Peyer's patch (tissue), 4 donors: Measurements from ENCODE around the gene CPXM1.

Source experiments
- POLR2A ChIP-seq, 2 donors: fragments of 450-650 bp; IDR thresholded peaks; one replicate each; pipeline ENCODE4 v1.5.1; 2017; ENCODE audit warnings: antibody characterized with exemption in 2 of 2, mild to moderate bottlenecking in 2 of 2, moderate library complexity in 2 of 2
- TF ChIP-seq, protein P1 (sequence below), 6 experiments: fragments of 450-650 bp in 4 of 6; fragments of 200-600 bp in 2 of 6; sonication (generic) in 1 of 6; IDR thresholded peaks; one replicate each; pipeline ENCODE4 v1.5.1; 2017 to 2019; ENCODE audit warnings: antibody characterized with exemption in 6 of 6, mild to moderate bottlenecking in 3 of 6, moderate library complexity in 1 of 6

DNA sequence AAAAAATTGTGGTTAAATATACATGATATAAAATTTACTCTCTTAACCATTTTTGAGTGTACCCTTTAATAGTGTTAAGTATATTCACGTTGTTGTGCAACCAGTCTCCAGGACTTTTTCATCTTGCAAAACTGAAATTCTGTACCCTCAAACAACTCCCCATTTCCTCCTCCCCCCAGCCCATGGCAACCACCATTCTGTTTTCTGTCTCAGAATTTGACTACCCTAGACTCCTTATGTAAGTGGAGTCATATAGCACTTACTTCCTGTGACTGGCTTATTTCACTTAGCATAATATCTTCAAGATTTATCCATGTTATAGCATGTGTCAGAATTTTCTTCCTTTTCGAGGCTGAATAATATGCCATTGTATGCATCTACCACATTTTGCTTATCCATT, 45.2 kb upstream of the CPXM1 start:
- TF ChIP-seq POLR2A (IDR thresholded peaks at IDR 0.05) = no peak
- TF ChIP-seq, protein P1, sequence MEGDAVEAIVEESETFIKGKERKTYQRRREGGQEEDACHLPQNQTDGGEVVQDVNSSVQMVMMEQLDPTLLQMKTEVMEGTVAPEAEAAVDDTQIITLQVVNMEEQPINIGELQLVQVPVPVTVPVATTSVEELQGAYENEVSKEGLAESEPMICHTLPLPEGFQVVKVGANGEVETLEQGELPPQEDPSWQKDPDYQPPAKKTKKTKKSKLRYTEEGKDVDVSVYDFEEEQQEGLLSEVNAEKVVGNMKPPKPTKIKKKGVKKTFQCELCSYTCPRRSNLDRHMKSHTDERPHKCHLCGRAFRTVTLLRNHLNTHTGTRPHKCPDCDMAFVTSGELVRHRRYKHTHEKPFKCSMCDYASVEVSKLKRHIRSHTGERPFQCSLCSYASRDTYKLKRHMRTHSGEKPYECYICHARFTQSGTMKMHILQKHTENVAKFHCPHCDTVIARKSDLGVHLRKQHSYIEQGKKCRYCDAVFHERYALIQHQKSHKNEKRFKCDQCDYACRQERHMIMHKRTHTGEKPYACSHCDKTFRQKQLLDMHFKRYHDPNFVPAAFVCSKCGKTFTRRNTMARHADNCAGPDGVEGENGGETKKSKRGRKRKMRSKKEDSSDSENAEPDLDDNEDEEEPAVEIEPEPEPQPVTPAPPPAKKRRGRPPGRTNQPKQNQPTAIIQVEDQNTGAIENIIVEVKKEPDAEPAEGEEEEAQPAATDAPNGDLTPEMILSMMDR (IDR thresholded peaks at IDR 0.05) = no peak
